NCI-H69 (cell line): ENCODE measurements around the gene PTPRN.
"Not testable (repeated sequence)": the region's sequence is repeated elsewhere in the genome, so short reads cannot be mapped to it uniquely, and the experiment has no call there.

ENCODE experiments used
- DNase-seq: peaks from one replicate; lab custom pipeline; 2025; lab: John Stamatoyannopoulos, UW

Gene PTPRN

DNA sequence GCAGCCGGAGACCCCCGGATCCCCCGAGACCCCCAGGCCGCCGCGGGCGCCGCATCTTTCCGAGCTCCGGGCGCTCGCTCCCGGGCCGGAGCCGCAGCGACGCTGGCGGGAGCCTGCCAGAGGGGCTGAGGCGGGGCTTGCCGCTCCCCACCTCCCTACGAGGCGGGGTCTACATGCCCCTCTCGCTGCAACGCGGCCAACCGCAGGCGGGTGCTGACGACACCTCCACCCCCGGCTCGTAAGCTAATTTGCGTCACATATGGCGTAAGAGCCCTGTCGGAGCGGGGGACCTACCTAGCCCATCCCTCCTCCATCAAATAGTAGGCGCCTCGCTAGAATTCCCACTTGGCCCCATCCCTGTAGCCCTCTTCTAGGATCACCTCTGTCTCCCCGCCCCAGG, at the start of gene PTPRN:
Gene PTPRN, minus strand, starts transcription at position 124 of the 400 bp plus-strand sequence. Its CDS starts 69 bp downstream, at position 55.
- DNase-seq = peak; percentile 82

DNA sequence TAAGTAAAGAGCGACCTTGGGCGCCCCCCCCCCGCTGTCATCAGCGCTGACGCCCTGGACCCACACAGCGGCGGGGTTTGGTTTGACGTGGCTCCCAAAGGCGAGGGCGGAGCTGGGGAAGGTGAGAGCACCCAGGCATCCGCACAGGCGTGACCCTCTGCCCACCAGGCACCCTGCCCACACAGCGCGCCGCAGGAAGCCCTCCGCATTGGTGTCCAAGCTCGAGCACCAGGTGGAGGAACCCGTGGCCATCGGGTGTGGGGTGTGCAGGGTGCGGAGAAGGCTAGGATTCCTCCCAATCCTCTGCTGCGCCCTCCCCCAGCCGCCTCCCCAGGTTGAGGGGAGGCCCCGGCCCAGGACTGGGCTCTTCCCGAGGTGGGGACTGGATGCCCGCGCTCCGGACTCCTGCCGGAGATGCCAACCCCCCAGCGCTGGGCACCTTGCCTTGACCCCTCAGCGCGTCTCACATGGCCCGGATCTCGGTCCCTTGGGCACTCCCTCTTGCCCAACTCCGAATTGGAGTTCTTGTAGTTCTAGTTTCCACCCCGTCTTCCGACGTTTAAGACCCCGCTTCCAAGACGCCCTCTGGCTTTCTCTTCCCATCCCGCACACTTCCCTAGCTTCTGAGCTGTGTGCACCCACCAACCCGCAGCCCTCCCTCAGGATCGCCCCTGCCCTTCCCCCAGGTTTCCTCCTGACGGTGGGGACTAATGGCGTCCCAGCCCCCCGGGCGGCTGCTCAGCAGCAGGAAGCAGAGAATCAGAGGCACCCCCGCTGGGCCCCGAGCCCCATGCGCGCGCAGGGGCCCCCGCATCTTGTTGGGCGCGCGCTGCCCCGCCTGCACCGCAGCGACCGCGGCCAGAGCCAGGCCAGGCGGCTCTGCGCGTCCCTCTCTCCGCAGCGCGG, 49.2 kb upstream of the PTPRN start:
- DNase-seq = peak; percentile 37

DNA sequence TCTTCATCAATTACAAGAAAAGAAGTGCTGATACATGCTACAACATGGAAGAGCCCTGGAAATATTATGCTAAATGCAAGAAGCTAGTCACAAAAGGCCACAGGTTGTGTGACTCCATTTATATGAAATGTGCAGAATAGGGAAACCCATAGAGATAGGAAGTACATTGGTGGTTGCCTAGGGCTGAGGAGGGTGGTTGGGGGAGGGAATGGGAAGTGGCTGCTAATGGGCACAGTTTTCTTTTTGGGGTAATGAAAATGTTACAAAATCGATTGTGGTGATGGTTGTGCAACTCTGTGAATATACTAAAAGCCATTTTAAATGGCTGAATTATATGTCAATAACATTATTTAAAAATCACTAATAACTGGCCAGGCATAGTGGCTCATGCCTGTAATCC, 47.6 kb upstream of the PTPRN start:
- no peak for DNase-seq

DNA sequence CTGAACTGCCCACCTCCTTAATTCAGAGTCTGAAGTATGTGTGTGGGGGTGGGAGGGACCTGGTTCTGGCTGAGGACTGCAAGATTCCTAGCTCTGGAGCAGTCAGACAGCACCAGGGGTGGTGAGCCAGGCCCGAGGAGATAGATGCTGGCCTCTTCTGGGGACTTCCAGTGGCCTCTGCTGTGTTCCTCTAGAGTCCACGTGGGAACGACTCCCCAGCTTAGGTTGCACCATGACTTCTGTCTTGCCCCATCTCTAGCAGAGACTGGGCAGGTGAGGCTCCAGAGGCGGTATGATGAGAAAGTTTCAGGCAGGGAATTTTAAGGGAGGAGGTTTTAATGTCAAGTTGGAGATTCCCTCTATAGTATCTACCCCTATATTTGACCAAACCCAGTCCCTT, 45.4 kb upstream of the PTPRN start:
- no peak for DNase-seq

DNA sequence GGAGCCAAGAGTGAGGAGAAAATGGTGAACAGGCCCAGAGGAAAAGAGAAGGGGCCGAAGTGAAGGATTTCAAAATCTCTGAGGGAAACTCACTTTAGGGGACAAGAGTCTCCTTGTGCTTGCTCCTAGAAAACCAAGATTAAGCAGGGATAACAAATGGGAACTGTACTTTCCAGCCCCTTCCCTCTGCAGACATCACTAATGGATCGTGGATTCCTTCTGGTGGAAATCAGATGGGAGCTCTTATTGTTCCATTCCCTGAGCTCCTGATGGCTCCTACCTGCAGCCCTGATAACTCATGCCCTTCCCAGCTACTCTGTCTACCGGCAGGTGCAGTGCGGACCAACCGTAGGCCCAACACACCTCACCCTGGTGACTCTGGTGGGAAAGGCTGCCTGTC, 43.9 kb upstream of the PTPRN start:
- no peak for DNase-seq

DNA sequence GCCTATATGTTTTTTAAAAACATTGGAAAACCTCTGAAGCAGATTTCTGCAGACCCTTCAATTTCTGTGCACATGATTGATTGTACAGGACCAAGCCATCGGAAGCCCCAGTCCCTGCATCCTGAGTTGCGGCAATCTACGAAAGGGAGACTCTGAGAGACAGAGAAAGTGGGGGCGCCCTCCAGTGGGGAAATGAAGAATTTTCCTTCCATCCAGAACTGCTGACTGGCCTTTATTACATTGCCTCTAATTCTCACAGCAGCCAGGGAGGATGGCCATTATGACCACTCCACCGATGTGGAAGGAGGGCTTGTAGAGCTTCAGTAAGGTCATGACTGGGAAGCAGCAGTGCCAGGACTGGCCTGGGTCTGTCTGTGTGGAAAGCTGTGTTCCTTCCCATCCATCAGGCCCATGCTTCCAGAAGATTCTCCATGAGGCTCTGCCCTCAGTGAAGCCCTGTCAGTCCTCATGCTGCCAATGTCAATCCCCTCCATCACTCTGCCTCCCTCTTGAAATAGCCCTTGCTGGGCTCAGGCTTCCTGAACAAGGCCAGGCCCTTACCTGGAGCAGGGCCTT, 43.3 kb upstream of the PTPRN start:
- peak; percentile 69 for DNase-seq

DNA sequence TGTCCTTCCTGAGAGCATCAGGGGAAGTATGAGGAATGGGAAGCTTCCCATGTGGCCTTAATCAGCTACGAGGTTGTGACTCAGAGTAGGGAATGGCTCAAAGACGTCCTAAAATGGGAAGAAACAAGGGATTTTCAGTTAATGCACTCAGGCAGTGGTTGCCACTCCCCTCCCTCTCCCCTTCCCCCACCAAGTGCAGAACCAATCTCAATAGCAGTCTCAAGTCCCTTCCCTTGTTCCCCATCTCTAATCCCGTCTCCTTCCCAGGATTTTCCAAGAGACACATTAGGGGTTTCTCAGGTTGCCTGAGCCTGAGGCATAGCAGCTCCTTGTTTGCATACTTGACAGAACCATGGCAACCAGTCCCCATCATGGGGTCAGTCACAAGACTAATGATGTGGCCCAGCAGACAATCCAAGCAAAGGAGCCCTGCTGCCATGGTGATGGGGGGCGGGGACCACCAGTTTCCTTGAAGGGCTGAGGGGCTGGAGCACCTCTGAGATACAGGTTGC, 41.6 kb upstream of the PTPRN start:
- peak; percentile 45 for DNase-seq

DNA sequence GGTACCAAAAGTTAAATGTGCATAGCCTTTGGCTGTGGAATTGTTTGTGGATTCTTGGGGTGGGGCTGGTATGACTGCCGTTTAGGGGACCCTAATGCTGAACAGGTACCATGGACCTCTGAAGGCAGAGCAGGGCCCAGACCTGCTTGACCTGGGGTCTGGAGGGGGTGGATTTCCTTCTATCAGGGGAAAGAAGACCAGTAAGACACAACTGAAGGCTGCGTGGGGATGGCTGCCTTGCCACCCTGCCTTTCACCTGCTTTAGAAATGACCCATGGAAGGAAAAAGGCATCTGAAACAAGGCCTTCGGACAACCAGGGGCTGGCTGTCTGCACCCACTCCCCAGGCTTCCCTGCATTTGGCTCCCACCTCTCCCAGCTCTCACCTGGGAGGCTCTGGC, 41.0 kb upstream of the PTPRN start:
- DNase-seq = no peak

DNA sequence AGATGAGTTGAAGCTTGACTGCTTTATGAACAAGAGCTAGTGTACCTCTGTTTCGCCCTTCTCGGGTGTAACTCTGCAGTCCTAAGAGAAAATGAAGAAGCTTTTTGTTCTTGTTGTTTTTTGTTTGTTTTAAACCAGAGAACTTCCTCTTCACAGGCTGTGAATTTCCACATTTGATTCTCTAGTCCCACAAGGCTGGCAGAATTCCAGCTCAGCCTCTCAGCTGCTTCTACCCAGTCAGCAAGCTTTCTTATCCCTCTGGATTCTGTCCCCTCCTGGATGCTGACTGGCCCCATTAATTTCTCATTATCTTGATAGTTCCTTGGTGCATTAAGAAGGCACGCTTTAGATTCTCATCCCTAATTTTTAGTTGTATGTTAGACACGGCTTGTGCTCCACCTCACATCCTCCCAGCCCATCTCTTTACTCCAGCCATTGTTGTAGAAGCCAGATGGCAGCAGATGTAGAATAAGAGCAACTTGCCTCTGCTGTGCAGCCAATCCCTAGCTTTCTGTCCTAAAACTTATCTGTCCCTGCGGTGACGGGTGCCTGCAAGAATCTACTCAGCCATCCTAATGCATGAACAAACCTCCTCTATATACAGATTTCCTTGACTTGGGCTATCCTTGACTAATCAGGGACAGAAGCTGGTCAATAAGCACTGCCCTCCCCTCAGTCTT, 35.7 kb upstream of the PTPRN start:
- peak; percentile 60 for DNase-seq

DNA sequence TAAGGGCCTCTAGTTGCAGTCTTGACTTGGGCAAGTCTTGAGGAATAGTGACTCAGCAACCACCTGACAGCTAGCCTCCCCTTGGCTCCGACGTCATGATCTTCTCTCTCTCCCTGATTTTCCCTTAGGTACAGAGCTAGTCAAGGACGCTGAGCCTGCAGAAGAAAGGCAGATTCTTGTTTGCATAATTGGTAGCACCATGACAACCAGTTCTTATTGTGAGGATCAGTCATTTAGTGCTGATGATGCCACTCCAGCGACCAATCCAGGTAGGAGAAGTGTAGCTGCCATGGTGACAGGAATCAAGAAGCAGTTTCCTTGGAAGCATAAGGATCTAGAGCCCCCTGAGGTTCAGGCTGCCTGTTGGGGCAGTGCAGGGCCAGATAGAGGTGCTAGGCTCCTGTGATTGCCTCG, 26.2 kb upstream of the PTPRN start:
- DNase-seq = peak; percentile 62

DNA sequence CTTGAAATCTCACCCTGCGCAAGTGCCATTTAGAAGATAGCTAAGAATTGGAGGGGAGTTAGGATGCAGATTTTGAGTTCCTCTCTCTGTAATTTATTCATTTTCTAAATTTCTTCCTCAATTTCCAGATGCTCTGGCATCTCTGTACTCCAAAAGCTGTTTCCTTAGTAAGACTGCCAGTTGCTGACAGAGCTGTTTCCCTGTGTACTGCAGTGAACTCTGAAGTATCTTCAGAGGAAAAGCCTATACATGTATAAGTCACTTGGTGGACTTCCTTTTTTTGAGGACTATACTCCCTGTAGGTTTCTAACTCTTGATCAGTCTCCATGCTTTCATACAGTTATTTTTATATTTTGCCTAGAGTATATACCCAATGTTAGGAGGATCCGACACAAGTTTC, 24.9 kb upstream of the PTPRN start:
- no peak for DNase-seq

DNA sequence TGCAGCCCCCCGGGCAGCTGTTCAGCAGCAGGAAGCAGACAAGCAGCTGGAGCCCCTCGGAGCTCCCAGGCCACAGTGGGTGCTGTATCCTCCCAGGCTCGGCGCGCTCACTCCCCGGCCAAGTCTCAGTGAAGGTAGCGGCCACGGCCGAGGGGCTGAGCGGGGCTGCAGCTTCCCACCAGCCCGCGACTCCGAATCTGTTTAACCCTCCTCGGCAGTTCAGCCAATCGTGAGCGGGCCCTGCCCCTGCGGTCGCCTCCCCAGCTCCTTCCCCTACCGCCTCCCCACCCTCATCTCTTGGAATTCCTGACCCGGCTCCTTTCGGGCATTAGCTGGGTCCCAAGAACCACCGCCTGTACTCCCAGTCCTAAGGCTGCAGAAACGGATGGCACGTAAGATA, 23.3 kb upstream of the PTPRN start, which contains the start of gene RESP18:
Gene RESP18, minus strand, starts transcription at position 203 of the 400 bp plus-strand sequence.
- DNase-seq = no peak

DNA sequence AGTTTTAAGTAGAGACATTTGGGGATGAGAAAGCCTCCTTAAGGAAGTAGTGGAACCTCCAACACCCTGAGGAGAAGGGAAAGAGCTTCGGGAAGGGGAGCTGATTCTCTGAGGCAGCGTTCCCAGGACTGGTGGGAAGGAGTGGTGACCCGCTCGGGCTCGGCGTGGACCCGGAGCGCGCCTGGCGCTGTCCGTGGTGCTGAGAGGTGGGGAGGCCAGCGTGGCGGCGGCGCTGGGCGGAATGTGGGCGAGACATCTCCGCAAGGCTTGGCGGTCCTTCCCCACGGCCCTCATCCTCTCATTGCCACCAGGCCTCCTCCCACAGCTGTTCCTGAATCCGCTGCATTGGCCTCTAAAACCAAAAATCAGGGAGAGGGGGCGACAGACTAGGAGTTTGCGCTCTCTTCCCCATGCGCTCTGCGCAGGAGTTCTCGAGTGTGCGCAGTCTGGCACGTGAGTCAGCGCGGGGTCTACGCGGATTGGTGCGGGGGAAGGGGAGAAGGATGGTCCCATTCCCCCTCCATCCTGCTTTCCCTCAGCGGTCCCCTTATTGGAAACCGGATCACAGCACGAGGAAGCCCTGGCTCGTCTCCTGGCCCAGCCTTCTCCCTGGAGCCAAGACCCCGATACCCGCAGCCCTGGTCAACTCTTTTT, 22.5 kb upstream of the PTPRN start:
- DNase-seq = no peak

DNA sequence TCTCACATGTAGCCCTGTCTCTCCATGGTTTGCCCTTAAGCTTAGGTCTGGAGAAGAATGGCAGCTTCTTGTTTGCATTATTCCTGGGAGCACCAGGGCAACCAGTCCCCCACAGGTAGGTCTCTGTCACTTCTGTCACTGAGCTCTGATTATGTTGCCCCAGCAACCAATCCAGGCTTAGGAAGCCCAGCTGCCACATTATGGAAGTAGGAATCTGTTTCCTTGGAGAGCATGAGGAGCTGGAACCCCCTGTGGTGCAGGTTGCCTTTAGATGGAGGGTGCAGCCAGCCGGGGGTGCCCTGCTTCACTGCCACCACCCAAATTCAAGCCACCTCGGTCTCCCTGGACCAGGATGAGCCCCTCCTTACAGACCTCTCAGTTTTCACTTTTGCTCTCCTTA, 18.5 kb upstream of the PTPRN start:
- peak; percentile 78 for DNase-seq

DNA sequence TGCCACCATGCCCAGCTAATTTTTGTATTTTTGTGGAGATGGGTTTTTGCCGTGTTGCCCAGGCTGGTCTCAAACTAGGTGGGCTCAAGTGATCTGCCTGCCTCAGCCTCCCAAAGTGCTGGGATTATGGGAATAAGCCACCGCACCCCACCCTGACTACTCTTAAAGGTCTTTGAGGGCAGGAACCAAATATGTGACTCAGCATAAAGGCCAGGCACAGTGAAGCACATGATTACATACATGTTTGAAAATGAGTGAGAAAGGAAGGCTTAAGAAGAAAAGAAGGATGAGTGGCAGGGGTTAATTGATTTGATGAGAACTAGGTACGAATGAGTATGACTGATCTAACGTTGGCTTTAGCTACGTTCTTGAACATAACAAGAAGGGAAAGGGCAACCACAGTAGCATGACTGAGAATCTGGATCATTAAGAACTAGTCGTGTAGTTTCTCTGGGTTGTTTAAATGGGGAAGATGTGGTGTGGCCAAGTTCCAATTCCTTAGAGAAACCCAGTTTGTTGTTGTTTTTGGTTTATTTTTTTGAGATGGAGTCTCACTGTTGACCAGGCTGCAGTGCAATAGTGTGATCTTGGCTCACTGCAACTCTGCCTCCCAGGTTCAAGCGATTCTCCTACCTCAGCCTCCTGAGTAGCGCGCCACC, 16.6 kb upstream of the PTPRN start:
- DNase-seq = no peak

DNA sequence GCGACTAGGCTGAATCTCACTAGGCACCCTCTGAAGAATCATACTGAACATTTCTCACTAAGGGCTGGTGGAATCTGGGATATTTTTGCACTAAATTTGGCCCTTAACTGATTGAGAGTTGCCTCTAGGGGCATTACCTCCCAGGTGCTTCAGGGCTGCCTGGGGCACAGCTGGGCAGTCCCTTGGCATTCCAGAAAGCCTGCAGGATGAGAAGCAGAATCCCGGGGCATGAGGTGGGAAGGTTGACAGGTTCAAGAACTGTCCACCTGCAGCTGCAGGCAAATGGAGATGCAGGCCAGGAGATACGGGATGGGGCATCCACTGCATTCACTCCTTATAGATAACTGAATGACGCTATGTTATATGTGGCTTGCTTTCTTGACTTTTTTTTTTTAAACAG, 15.9 kb upstream of the PTPRN start:
- DNase-seq = no peak

DNA sequence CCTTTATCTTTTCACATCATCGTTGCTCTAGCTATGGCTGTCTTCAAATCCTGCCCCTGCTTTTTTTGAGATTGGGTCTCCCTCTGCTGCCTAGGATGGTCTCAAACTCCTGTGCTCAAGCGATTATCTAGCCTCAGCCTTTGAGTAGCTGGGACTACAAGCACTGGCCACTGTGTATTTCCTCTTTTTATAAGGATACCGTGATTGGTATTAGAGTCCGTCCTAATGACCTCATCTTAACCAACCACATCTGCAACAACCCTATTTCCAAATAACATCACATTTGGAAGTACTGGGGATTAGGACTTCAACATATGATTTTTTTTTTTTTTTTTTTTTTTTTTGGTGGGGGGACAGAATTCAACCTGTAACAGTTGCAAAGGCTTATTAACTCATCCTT, 14.2 kb upstream of the PTPRN start:
- DNase-seq = no peak

DNA sequence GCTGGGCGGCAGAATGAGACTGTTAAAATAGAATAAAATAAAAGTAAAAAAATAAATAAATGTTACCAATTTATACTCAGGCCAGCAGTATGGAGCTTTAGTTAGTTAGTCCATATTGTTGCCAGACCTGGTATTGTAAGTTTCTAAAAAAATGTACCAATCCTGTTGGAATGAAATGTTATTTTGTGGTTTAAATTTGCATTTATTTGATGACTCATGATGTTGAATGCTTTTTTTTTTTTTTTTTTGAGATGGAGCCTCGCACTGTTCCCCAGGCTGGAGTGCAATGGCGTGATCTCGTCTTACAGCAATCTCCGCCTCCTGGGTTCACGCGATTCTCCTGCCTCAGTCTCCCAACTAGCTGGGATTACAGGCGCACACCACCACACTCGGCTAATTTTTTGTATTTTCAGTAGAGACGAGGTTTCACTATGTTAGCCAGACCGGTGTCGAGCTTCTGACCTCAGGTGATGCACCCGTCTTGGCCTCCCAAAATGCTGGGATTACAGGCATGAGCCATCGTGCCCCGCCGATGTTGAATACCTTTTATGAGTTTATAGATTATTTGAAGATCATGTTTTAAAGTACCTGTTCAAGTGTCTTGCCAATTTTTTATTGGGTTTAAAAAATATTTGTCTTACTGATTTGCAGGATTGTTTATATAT, 5.7 kb upstream of the PTPRN start:
- no peak for DNase-seq

DNA sequence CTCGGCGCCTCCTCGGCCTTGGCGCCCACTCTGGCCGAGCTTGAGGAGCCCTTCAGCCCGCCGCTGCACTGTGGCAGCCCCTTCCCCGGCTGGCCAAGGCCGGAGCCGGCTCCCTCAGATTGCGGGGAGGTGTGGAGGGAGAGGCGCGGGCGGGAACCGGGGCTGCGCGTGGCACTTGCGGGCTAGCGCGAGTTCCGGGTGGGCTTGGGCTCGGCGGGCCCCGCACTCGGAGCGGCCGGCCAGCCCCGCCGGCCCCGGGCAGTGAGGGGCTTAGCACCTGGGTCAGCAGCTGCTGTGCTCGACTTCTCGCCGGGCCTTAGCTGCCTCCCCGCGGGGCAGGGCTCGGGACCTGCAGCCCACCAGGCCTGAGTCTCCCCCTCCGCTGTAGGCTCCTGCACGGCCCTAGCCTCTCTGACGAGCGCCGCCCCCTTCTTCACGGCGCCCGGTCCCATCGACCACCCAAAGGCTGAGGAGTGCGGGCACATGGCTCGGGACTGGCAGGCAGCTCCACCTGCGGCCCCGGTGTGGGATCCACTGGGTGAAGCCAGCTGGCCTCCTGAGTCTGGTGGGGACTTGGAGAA, 3.6 kb upstream of the PTPRN start:
- DNase-seq = not testable (repeated sequence)
